ENCODE results near the gene HSPA14.

DNA sequence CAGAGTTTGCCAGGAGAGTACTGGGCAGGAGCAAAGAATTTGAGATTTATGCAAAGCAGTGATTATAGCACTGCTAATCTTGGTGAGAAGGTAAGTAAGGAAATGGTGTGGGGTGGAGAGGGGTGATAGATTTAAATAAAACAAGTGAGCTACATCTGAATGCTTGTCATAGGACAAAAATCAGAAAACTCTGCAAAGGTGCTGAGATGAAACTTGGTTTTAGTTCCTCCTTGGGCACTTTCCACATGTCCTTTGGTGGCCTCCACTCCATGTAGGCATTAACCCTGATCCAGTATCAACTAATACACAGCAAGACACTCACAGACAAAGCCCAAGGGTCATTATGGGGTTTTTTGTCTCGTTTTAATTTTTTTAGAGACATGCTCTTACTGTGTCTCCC is 37.7 kb upstream of the HSPA14 start:
- TF ChIP-seq, protein P1, sequence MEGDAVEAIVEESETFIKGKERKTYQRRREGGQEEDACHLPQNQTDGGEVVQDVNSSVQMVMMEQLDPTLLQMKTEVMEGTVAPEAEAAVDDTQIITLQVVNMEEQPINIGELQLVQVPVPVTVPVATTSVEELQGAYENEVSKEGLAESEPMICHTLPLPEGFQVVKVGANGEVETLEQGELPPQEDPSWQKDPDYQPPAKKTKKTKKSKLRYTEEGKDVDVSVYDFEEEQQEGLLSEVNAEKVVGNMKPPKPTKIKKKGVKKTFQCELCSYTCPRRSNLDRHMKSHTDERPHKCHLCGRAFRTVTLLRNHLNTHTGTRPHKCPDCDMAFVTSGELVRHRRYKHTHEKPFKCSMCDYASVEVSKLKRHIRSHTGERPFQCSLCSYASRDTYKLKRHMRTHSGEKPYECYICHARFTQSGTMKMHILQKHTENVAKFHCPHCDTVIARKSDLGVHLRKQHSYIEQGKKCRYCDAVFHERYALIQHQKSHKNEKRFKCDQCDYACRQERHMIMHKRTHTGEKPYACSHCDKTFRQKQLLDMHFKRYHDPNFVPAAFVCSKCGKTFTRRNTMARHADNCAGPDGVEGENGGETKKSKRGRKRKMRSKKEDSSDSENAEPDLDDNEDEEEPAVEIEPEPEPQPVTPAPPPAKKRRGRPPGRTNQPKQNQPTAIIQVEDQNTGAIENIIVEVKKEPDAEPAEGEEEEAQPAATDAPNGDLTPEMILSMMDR (IDR thresholded peaks at IDR 0.05), result no peak
- TF ChIP-seq POLR2A (IDR thresholded peaks at IDR 0.05) (no peak), POLR2AphosphoS5 (IDR thresholded peaks at IDR 0.05) (no peak)
